ENCODE data around the gene AP2A1.
A peak's percentile ranks its signal among the peaks of the same experiment; 100 is the strongest.

The AP2A1 gene

GRCh38 chr19:49833599-49833998, 66.8 kb downstream of the AP2A1 start:
- TF ChIP-seq ZFX (IDR thresholded peaks at IDR 0.05; ENCODE audit: borderline replicate concordance), result no peak
- TF ChIP-seq, protein P1, sequence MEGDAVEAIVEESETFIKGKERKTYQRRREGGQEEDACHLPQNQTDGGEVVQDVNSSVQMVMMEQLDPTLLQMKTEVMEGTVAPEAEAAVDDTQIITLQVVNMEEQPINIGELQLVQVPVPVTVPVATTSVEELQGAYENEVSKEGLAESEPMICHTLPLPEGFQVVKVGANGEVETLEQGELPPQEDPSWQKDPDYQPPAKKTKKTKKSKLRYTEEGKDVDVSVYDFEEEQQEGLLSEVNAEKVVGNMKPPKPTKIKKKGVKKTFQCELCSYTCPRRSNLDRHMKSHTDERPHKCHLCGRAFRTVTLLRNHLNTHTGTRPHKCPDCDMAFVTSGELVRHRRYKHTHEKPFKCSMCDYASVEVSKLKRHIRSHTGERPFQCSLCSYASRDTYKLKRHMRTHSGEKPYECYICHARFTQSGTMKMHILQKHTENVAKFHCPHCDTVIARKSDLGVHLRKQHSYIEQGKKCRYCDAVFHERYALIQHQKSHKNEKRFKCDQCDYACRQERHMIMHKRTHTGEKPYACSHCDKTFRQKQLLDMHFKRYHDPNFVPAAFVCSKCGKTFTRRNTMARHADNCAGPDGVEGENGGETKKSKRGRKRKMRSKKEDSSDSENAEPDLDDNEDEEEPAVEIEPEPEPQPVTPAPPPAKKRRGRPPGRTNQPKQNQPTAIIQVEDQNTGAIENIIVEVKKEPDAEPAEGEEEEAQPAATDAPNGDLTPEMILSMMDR (IDR thresholded peaks at IDR 0.05), result no peak
- H3K27ac ChIP-seq, result no peak overlapping the region

DNA sequence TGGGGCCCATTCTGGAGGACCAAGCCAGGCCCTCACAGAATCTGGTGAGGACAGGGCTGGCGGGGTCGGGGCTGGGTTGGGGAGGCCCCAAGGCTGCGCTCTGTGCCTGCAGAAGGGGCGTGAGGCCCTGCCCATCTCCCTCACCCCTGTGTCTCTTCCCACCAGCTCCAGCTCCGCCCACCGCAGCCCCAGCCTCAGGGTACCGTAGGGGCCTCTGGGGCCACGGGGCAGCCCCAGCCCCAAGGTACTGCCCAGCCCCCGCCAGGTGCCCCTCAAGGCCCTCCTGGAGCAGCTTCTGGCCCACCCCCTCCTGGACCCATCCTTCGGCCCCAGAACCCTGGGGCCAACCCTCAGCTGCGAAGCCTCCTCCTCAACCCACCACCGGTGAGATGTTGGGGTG, 68.8 kb downstream of the AP2A1 start:
- TF ChIP-seq ZFX (IDR thresholded peaks at IDR 0.05; ENCODE audit: borderline replicate concordance), result no peak
- TF ChIP-seq, protein P1 (IDR thresholded peaks at IDR 0.05), result no peak
- H3K27ac ChIP-seq, result no peak overlapping the region

GRCh38 chr19:49836176-49837008, 69.6 kb downstream of the AP2A1 start:
- no peak for TF ChIP-seq ZFX (IDR thresholded peaks at IDR 0.05; ENCODE audit: borderline replicate concordance)
- TF ChIP-seq, protein P1 (IDR thresholded peaks at IDR 0.05), result no peak
- no peak overlapping the region for H3K27ac ChIP-seq

DNA sequence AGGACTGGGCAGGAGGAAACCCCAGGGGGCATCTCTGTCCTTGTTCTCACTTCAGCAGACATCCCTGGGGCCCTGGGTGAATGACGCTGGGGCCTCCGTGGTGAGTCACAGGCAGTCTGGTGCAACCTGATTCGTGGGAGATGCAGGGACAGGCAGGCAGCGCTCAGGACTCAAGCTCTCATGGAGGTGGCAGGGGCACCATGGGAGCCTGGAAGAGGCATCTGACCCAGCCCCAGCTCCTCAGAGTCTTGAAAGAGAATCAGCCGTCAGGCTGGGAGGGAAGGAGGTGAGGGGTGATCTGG, 70.2 kb downstream of the AP2A1 start:
- H3K27ac ChIP-seq, result no peak overlapping the region
- TF ChIP-seq, protein P1 (IDR thresholded peaks at IDR 0.05), result no peak
- TF ChIP-seq ZFX (IDR thresholded peaks at IDR 0.05; ENCODE audit: borderline replicate concordance), result no peak

GRCh38 chr19:49837425-49837824, 70.6 kb downstream of the AP2A1 start:
- TF ChIP-seq ZFX (IDR thresholded peaks at IDR 0.05; ENCODE audit: borderline replicate concordance), result no peak
- TF ChIP-seq, protein P1 (IDR thresholded peaks at IDR 0.05), result no peak
- no peak overlapping the region for H3K27ac ChIP-seq

DNA sequence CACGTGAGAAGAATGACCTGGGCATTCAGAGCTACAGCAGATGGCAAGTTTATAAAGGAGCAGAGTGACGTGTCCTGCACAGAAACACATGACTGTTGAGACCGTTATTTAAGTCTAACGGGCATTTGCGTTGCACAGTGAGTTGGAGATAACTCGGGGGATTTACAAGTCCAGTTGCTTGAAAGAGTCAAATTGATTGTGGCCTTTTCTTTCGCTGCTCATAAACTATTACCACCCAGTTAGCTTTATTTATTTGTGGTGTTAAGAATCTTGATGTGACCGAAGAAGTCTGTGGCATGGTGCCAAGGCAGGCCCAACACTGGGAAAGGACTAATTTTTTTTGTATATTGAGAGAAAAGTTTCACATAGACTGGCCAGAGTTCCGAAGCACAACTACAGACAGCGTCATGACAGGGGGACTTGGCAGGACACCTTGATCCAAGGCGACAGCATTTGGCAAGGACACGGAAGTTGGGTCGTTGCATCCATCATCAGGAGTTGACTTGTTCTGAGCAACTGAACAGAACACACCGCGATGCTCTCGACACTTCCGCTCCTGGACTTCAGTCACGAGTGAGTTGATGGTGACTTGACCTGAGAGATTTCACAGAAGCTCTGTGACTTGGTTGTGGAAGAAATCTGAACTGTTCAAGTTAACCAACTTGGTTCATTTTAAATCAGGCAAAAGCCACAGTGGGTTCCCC, 72.2 kb downstream of the AP2A1 start:
- 0 out of 2 replicates have a peak overlapping the region, but pooled peaks have one; percentile 7 for H3K27ac ChIP-seq

More for the DNA sequence above, 72.2 kb downstream of the AP2A1 start:
- TF ChIP-seq, protein P1 (IDR thresholded peaks at IDR 0.05), result no peak
- no peak for TF ChIP-seq ZFX (IDR thresholded peaks at IDR 0.05; ENCODE audit: borderline replicate concordance)
